NB4 (cell line): ENCODE results near the gene FZD1.

Experiments
- DNase-seq: peaks from one replicate; pipeline ENCODE4 v3.0.0; 2010; ENCODE audit warnings: low read depth
- H3K4me3 ChIP-seq: one replicate; pipeline ENCODE4 v1.5.1; 2011; ENCODE audit warnings: mild to moderate bottlenecking, low read depth, low read length, moderate library complexity
- MYC ChIP-seq: IDR thresholded peaks from 2 replicates; pipeline ENCODE4 v1.6.1; 2011; ENCODE audit warnings: low read depth, low read length
- POLR2A ChIP-seq: IDR thresholded peaks from 2 replicates; pipeline ENCODE4 v1.6.1; 2011; ENCODE audit warnings: mild to moderate bottlenecking; ENCODE audit not compliant: insufficient read length; ENCODE audit errors: extremely low read depth
- TF ChIP-seq, protein P1 (sequence below): IDR thresholded peaks from 2 replicates; pipeline ENCODE4 v1.6.1; 2011; ENCODE audit warnings: low read depth, low read length
- TF ChIP-seq, protein P2 (sequence below): IDR thresholded peaks from one replicate; pipeline ENCODE4 v1.5.1; 2012; ENCODE audit warnings: low read depth, low read length

The FZD1 gene

DNA sequence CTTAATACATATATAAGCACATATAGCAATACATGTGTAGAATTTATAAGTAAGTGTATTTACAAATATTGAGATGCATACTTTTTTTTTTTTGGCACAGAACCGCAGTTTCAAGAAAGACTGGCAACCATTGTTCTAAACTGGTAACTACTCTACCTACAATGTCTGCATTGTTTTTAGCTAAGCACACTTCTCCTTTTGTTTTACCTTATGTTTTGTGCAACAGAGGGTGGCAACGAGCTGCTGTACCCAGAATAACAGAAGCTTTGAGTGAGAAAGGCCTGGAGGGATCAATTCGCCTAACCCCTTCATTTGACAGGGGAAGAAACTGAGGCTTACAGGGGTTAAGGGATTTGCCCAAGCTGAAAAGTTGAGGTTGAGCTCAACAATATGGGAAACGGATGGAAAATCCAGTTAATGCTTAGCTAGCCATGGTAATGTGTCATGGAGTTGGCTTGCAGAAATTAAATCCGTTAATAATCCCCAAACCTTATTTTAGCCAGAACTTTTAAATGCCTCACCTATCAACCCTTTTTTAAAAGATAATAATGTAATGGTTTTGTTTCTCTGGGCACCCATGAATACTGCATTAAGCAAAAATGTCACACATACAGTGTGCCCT is 25.5 kb downstream of the FZD1 start:
- no peak overlapping the region for H3K4me3 ChIP-seq
- DNase-seq: no peak
- TF ChIP-seq MYC (no peak), POLR2A (no peak)
- TF ChIP-seq, protein P1, sequence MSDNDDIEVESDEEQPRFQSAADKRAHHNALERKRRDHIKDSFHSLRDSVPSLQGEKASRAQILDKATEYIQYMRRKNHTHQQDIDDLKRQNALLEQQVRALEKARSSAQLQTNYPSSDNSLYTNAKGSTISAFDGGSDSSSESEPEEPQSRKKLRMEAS: no peak
- TF ChIP-seq, protein P2, sequence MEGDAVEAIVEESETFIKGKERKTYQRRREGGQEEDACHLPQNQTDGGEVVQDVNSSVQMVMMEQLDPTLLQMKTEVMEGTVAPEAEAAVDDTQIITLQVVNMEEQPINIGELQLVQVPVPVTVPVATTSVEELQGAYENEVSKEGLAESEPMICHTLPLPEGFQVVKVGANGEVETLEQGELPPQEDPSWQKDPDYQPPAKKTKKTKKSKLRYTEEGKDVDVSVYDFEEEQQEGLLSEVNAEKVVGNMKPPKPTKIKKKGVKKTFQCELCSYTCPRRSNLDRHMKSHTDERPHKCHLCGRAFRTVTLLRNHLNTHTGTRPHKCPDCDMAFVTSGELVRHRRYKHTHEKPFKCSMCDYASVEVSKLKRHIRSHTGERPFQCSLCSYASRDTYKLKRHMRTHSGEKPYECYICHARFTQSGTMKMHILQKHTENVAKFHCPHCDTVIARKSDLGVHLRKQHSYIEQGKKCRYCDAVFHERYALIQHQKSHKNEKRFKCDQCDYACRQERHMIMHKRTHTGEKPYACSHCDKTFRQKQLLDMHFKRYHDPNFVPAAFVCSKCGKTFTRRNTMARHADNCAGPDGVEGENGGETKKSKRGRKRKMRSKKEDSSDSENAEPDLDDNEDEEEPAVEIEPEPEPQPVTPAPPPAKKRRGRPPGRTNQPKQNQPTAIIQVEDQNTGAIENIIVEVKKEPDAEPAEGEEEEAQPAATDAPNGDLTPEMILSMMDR: no peak

DNA sequence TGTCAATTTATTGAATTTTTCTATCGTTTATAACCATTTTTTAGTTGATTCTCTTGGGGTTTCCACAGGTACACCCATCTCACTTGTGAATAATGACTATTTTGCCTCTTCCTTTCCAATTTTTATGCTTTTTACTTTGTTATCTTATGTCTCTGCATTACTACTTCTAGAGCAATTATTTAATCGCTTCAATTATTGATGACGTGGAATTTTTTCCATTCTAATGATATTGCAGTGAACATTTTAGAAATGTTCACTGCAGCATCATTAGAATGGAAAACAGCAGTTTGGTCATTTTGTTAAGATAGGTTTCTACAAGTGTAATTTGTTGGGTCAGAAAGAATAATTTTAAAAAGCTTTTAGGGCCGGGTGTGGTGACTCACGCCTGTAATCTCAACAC is 27.1 kb downstream of the FZD1 start:
- H3K4me3 ChIP-seq: no peak overlapping the region
- TF ChIP-seq, protein P2: no peak
- no peak for TF ChIP-seq MYC
- TF ChIP-seq POLR2A: no peak
- TF ChIP-seq, protein P1: no peak
- no peak for DNase-seq

DNA sequence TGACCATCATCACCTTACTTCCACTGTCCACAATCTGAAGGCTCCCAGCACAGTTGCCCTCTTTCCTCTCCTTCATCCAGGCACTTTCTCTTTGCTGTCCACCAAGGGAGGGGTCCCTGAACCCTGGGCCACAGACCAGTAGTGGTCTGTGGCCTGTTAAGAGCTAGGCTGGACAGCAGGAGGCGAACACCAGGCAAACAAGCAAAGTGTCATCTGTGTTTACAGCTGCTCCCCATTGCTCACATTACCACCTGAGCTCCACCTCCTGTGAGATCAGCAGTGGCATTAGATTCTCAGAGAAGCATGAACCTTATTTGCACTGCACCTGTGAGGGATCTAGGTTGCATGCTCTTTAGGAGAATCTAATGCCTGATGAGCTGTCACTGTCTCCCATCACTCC is 27.7 kb downstream of the FZD1 start:
- TF ChIP-seq, protein P2: no peak
- TF ChIP-seq, protein P1: no peak
- TF ChIP-seq POLR2A: no peak
- no peak for TF ChIP-seq MYC
- no peak for DNase-seq

DNA sequence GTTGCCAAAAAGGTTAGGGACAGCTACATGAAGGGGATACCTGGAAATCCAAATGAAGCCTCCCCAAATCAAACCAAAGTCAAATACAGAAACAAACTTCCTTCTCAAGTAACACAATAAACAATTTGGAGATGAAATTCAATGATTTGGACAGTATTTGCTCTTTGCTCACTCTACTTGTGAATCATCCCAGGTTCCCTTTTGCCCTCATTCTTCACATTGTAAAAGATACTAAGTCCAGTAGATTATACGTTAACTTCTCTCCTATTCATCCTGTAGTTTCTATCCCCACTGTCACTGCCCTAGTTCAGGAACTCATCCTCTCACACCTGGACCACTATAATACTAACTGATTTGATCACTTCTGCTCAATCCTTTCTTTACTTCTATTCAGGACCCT is 28.3 kb downstream of the FZD1 start:
- TF ChIP-seq, protein P2: no peak
- no peak for TF ChIP-seq MYC
- no peak for TF ChIP-seq POLR2A
- TF ChIP-seq, protein P1: no peak
- DNase-seq: no peak
- no peak overlapping the region for H3K4me3 ChIP-seq

More for the DNA sequence above, 27.7 kb downstream of the FZD1 start:
- H3K4me3 ChIP-seq: no peak overlapping the region

DNA sequence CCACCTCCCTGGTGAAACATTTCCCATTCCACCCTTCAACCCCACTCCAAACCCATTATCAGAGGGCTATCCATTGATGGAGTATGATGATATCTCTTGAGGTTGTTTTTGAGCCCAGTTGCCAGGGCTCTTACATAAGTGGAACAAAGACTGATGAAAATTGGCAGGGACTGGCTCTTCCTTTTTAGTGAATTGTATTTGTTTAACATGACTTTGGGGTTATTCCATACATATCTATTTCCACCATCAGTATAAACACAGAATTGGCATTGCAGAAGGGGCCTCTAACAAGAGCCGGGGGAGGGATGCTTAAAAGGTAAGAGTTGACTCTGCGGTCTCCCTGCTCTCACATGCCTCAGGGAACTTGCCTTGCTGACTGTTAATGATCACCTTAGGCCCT is 28.9 kb downstream of the FZD1 start:
- TF ChIP-seq POLR2A: no peak
- no peak for TF ChIP-seq MYC
- TF ChIP-seq, protein P1: no peak
- TF ChIP-seq, protein P2: no peak
- no peak for DNase-seq
- H3K4me3 ChIP-seq: no peak overlapping the region

DNA sequence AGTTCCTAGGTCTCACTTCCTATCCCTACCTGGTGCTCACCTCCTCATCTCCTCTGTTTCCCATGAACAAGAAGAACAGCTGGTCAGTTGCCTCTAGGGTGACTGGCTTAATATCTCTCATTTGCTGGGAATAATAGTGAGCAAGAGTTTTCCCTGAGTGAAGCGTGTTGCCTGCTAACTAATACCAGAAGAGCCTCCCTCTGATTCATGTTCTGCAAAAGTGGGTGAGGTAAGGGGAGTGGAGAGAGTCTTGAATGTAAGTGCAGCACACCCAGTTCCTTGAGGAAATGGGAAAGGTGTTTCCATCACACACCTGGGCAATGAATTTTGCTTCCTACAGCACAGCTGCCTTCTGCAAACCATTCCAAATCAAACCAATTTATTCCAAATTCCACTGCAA is 29.6 kb downstream of the FZD1 start:
- DNase-seq: no peak
- TF ChIP-seq MYC (no peak), POLR2A (no peak)
- TF ChIP-seq, protein P1: no peak
- TF ChIP-seq, protein P2: no peak
- no peak overlapping the region for H3K4me3 ChIP-seq
